Activated CD8-positive, alpha-beta T cell treated with anti-CD3 and anti-CD28 coated beads for 36 hours (primary cell): Measurements from ENCODE around the gene DOK3. TPM values are rescaled to one million over a fixed set of nuclear protein-coding genes. Genes with fewer than 3 reads are reported as not detected.
A peak's percentile ranks its signal among the peaks of the same experiment; 100 is the strongest.

ENCODE experiments used
- ATAC-seq: fragments of 200-7000 bp; cut with Tn5 transposase; one replicate; pipeline ENCODE4 v1.10.0; 2021; ENCODE audit warnings: mild to moderate bottlenecking, moderate library complexity
- CTCF ChIA-PET: fragments of 350-600 bp; sonication (Branson Sonifier 250); formaldehyde crosslinking; loops from one replicate; lab custom pipeline; 2021; ENCODE audit warnings: antibody characterized with exemption; lab: Charles Lee
- POLR2A ChIA-PET: fragments of 350-600 bp; sonication (Branson Sonifier 250); formaldehyde crosslinking; loops from one replicate; lab custom pipeline; 2021; ENCODE audit warnings: antibody characterized with exemption; lab: Charles Lee
- DNase-seq: peaks from one replicate; pipeline ENCODE4 v3.0.0-alpha.2; 2020
- H3K27ac Mint-ChIP-seq: one replicate; pipeline ENCODE4 v1.8.0; 2021; ENCODE audit warnings: mild to moderate bottlenecking, mixed read lengths
- H3K27me3 Mint-ChIP-seq: one replicate; pipeline ENCODE4 v1.8.0; 2021; ENCODE audit warnings: mixed read lengths
- H3K36me3 Mint-ChIP-seq: one replicate; pipeline ENCODE4 v1.8.0; 2021; ENCODE audit warnings: low read depth, mixed read lengths
- H3K4me1 Mint-ChIP-seq: one replicate; pipeline ENCODE4 v1.8.0; 2021; ENCODE audit warnings: low read depth, mixed read lengths
- H3K4me3 Mint-ChIP-seq: one replicate; pipeline ENCODE4 v1.8.0; 2021; ENCODE audit warnings: mild to moderate bottlenecking, moderate library complexity, mixed read lengths
- H3K9me3 Mint-ChIP-seq: one replicate; pipeline ENCODE4 v1.8.0; 2021; ENCODE audit warnings: mixed read lengths
- CTCF ChIP-seq: fragments of 200-600 bp; IDR thresholded peaks from one replicate; pipeline ENCODE4 v1.8.0; 2022; ENCODE audit warnings: antibody characterized with exemption, mild to moderate bottlenecking
- intact Hi-C: fragments of 100-400 bp; cut with micrococcal nuclease; formaldehyde crosslinking; loops from one replicate; pipeline ENCODE4 v1.10.0; 2022
- total RNA-seq, 2 experiments: library from RNA; stranded (reverse); gene quantifications; one replicate each; pipeline ENCODE4 v1.2.3, GENCODE V29; 2021

Gene DOK3
- total RNA-seq, 2 experiments from 2014 or later = 7.4 to 8.0 TPM

DNA sequence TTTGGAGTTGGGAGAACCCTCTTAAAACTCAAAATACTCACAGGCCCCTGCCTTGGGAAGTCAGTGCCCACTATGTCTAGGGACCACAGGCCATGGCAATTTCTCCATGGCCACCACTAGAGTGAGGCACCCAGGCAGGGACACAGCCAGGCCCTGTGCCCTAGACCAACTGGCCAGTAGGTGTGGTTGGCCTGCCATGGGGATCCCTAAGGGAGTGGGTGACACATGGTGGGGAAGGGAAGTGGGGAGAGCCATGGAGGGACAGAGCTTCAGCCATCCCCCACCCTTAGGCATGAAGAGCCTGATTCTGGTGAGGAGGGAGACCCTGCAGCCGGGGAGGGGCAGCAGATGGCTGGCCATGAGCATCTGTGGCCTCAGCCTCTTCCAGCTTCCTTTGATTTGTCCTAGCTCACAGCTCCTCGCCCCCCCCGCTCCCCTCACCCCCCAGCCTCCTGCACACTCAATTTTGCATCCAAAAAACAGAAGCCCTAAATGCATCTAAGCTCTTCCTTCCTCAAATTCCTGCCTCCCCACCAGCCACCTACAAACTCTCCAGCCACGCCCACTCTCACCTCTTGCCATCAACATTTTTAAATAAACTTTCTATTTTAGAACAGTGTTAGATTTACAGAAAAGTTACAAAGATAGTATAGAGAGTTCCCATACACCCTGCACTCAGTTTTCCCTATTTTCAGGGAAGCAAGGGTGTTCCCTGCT is 34.6 kb downstream of the DOK3 start:
- CTCF ChIA-PET = interaction anchor here (0.5 to 6.5 kb wide), 8 partner anchors 18 to 84 kb away, joined by 3 to 48 read pairs (median 6); no protein-coding TSS in a partner anchor
- H3K9me3 Mint-ChIP-seq = no peaks in the 10 kb centered on the region
- H3K36me3 Mint-ChIP-seq = peaks cover 23% of the 10 kb centered on the region
- no peak for TF ChIP-seq CTCF
- no peaks in the 10 kb centered on the region for H3K27me3 Mint-ChIP-seq
- ATAC-seq (no peak), DNase-seq (peak; percentile 34)
- H3K4me3 Mint-ChIP-seq = peak overlapping the region; percentile 61
- peak overlapping the region; percentile 82 for H3K27ac Mint-ChIP-seq
- peaks cover 70% of the 10 kb centered on the region for H3K4me1 Mint-ChIP-seq
- POLR2A ChIA-PET = interaction anchor here (0.7 to 22.8 kb wide), 6 partner anchors 8 to 47 kb away, joined by 3 to 294 read pairs (median 4); partner anchors contain the start of genes PDLIM7 and PRR7
- intact Hi-C loops = no loop called here

DNA sequence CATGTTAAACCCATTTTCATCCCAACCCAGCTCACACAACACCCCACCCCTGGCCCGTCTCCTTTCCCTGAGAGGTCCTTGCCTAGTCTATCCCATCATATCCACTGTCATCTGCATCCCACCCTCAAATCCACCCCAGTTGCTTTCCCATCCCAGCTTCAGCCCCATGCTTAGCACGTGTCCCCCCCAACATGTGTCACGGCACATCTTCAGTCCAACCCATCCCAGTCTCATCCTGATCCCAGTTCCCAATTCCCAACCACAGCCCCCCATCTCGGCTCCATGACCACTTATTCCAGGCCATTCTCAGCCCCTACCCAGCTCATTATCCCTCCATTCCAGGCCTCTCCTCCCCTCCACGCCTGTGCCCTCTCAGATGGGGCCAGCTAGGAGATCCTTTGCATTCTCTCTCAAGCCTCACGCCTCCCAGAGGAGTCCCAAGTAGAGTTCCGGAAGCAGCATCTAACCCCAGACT is 35.6 kb downstream of the DOK3 start:
- no peak for TF ChIP-seq CTCF
- peaks cover 26% of the 10 kb centered on the region for H3K36me3 Mint-ChIP-seq
- intact Hi-C loops = no loop called here
- H3K4me1 Mint-ChIP-seq = peaks cover 63% of the 10 kb centered on the region
- no peaks in the 10 kb centered on the region for H3K9me3 Mint-ChIP-seq
- peak overlapping the region; percentile 61 for H3K4me3 Mint-ChIP-seq
- H3K27ac Mint-ChIP-seq = peak overlapping the region; percentile 56
- ChIA-PET CTCF (interaction anchor here (0.5 to 1.4 kb wide), 4 partner anchors 19 to 29 kb away, joined by 3 to 4 read pairs (median 4); no protein-coding TSS in a partner anchor), POLR2A (interaction anchor here (1.4 to 22.8 kb wide), 5 partner anchors 9 to 112 kb away, joined by 3 to 294 read pairs (median 4); partner anchors contain the start of genes PDLIM7 and PRR7)
- DNase-seq (no peak), ATAC-seq (no peak)
- H3K27me3 Mint-ChIP-seq = no peaks in the 10 kb centered on the region

DNA sequence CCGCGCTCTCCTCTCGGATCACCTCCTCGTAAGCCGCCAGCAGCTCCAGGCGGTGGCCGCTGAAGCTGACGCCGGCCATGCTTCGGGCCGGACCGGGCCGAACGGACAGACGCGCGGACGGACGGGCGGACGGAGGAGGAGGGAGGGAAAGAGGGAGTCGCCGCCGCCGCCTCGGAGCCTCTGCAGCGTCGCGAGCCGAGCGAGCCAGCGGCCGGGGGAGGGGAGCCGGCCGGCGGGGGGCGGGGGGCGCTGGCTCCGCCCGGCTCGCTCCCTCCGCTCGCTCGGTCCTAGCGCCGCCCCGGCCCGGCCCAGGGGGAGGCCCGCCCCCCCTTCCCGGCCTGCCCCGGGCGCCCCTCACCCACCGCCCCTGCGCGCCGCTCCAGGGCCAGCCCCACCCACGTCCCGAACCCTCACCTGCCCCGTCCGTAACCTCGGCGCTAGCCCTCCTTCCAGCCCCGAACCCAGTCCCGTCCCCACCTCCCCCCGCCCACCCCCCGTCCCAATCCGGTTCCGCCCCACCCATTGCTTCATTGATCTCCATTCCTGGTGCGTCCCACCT is 36.1 kb downstream of the DOK3 start, which contains the start of gene DBN1:
Gene DBN1 (minus strand): TSS at position 192 of the 559 bp plus-strand sequence. CDS start 113 bp downstream, at position 79.
- peak; percentile 35 for ATAC-seq
- Mint-ChIP-seq H3K9me3 (no peaks in the 10 kb centered on the region), H3K4me1 (peaks cover 60% of the 10 kb centered on the region), H3K4me3 (peak within 1 kb of the TSS; percentile 80), H3K36me3 (peaks cover 26% of the 10 kb centered on the region), H3K27me3 (no peaks in the 10 kb centered on the region), H3K27ac (peak within 1 kb of the TSS; percentile 82)
- CTCF ChIA-PET = interaction anchor here (1.3 to 2.5 kb wide), 6 partner anchors 10 to 70 kb away, joined by 4 to 20 read pairs (median 11); no protein-coding TSS in a partner anchor
- POLR2A ChIA-PET = interaction anchor here (1.0 to 22.8 kb wide), 6 partner anchors 8 to 112 kb away, joined by 3 to 294 read pairs (median 4); partner anchors contain the start of genes PDLIM7 and PRR7
- no peak for TF ChIP-seq CTCF
- peak; percentile 54 for DNase-seq
- intact Hi-C loops = no loop called here

- intact Hi-C loops = no loop called here
- TF ChIP-seq CTCF = no peak
- Mint-ChIP-seq H3K27me3 (no peaks in the 10 kb centered on the region), H3K9me3 (no peaks in the 10 kb centered on the region), H3K36me3 (peaks cover 31% of the 10 kb centered on the region), H3K4me1 (peaks cover 53% of the 10 kb centered on the region), H3K4me3 (peak overlapping the region; percentile 80), H3K27ac (peak overlapping the region; percentile 91)
- ChIA-PET CTCF (interaction anchor here (1.1 to 5.1 kb wide), 9 partner anchors 9 to 82 kb away, joined by 3 to 24 read pairs (median 7); no protein-coding TSS in a partner anchor), POLR2A (interaction anchor here (1.0 to 22.8 kb wide), 13 partner anchors 7 to 163 kb away, joined by 3 to 294 read pairs (median 4); partner anchors contain the start of genes PDLIM7 and PRR7)
- DNase-seq = peak; percentile 91
- ATAC-seq = peak; percentile 65
Measured at GRCh38 chr5:177472460-177473442, 36.9 kb downstream of the DOK3 start.
